ENCODE data around the gene MCM3AP. TPM values are rescaled to one million over a fixed set of nuclear protein-coding genes. Genes with fewer than 3 reads are reported as not detected.

The MCM3AP gene
- 118 and 128 TPM in 2 replicates for total RNA-seq (2022)
- Bru-seq, nascent RNA, result percentile 79 among the genes with signal in this experiment
- percentile 91 among the genes with signal in this experiment for BruChase-seq, experiment 1, labeled RNA remaining after a 6-hour chase
- percentile 89 among the genes with signal in this experiment for BruChase-seq, experiment 2, labeled RNA remaining after a 2-hour chase
- long read RNA-seq, full-length matches to known transcripts, result 8 of 123 reads
- long read RNA-seq, partial matches to known transcripts, result 89 of 123 reads
- long read RNA-seq, other reads (novel, unspliced or antisense), result 26 of 123 reads

DNA sequence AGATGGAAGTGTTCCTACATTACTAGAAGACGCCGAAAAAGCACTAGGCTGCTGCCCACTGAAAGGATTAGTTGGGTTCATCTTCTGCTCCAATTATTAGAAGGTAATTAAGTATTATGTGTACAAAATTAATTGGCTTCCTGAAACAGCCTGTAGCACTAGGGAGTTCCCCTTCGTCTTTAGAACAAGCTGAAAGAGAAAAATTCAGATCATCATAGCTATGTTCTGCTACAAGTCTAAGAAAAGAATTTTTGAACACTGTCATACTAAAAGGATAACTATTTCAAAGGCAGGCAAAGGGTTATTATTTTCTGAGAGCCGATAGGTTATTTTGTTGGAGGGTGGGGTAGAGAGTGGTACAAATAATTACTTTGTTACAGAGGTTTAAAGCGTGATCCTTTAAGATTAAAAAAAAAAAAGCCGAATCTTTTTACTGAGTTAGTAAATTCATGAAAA lies at the start of gene MCM3AP:
Gene MCM3AP, minus strand, starts transcription at position 406 of the 456 bp plus-strand sequence. Its CDS starts 325 bp downstream, at position 81.
- Mint-ChIP-seq H3K9me3 (ENCODE audit: unreplicated experiment) (no peaks in the 10 kb centered on the region), H3K27ac (ENCODE audit: low read depth, unreplicated experiment) (peak within 1 kb of the TSS; percentile 74), H3K4me3 (ENCODE audit: unreplicated experiment) (peak within 1 kb of the TSS; percentile 82), H3K4me1 (ENCODE audit: insufficient read depth, unreplicated experiment) (peaks cover 15% of the 10 kb centered on the region), H3K27me3 (ENCODE audit: insufficient read depth, unreplicated experiment) (no peaks in the 10 kb centered on the region), H3K36me3 (ENCODE audit: insufficient read depth, unreplicated experiment) (peaks cover 79% of the 10 kb centered on the region)
- TSS peak; percentile 53 for BruUV-seq (replicated peaks)
- ChIA-PET POLR2A (interaction anchor here (0.6 to 3.5 kb wide), 17 partner anchors 10 to 349 kb away, joined by 3 to 20 read pairs (median 4); partner anchors contain the start of gene C21orf58), CTCF (interaction anchor here (0.5 to 1.6 kb wide), 5 partner anchors 11 to 368 kb away, joined by 3 to 11 read pairs (median 3); no protein-coding TSS in a partner anchor)
- no peak for DNase-seq (ENCODE audit: unreplicated experiment)
- TF ChIP-seq, protein P1, sequence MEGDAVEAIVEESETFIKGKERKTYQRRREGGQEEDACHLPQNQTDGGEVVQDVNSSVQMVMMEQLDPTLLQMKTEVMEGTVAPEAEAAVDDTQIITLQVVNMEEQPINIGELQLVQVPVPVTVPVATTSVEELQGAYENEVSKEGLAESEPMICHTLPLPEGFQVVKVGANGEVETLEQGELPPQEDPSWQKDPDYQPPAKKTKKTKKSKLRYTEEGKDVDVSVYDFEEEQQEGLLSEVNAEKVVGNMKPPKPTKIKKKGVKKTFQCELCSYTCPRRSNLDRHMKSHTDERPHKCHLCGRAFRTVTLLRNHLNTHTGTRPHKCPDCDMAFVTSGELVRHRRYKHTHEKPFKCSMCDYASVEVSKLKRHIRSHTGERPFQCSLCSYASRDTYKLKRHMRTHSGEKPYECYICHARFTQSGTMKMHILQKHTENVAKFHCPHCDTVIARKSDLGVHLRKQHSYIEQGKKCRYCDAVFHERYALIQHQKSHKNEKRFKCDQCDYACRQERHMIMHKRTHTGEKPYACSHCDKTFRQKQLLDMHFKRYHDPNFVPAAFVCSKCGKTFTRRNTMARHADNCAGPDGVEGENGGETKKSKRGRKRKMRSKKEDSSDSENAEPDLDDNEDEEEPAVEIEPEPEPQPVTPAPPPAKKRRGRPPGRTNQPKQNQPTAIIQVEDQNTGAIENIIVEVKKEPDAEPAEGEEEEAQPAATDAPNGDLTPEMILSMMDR (IDR thresholded peaks at IDR 0.05; ENCODE audit: unreplicated experiment), result no peak
- intact Hi-C loops (cut with micrococcal nuclease), result no loop called here

- no TSS peak for BruUV-seq (replicated peaks)
- Mint-ChIP-seq H3K4me1 (ENCODE audit: insufficient read depth, unreplicated experiment) (no peaks in the 10 kb centered on the region), H3K27me3 (ENCODE audit: insufficient read depth, unreplicated experiment) (no peaks in the 10 kb centered on the region), H3K27ac (ENCODE audit: low read depth, unreplicated experiment) (no peak overlapping the region), H3K9me3 (ENCODE audit: unreplicated experiment) (no peaks in the 10 kb centered on the region), H3K4me3 (ENCODE audit: unreplicated experiment) (no peak overlapping the region), H3K36me3 (ENCODE audit: insufficient read depth, unreplicated experiment) (peaks cover 82% of the 10 kb centered on the region)
- CTCF ChIA-PET, result interaction anchor here (3.0 kb wide), 1 partner anchor 9 kb away, joined by 9 read pairs; a partner anchor contains a TSS
- intact Hi-C loops (cut with micrococcal nuclease), result no loop called here
- POLR2A ChIA-PET, result interaction anchor here (1.2 kb wide), 1 partner anchor 9 kb away, joined by 7 read pairs; no protein-coding TSS in a partner anchor
- TF ChIP-seq, protein P1 (IDR thresholded peaks at IDR 0.05; ENCODE audit: unreplicated experiment), result no peak
- DNase-seq (ENCODE audit: unreplicated experiment), result no peak
These were observed 49.1 kb upstream of the MCM3AP start for GRCh38 chr21:46334351-46335140.

GRCh38 chr21:46329796-46330195 lies 44.4 kb upstream of the MCM3AP start:
- intact Hi-C loops (cut with micrococcal nuclease), result no loop called here
- Mint-ChIP-seq H3K36me3 (ENCODE audit: insufficient read depth, unreplicated experiment) (peaks cover 75% of the 10 kb centered on the region), H3K4me3 (ENCODE audit: unreplicated experiment) (no peak overlapping the region), H3K9me3 (ENCODE audit: unreplicated experiment) (no peaks in the 10 kb centered on the region), H3K27ac (ENCODE audit: low read depth, unreplicated experiment) (no peak overlapping the region), H3K4me1 (ENCODE audit: insufficient read depth, unreplicated experiment) (peaks cover 12% of the 10 kb centered on the region), H3K27me3 (ENCODE audit: insufficient read depth, unreplicated experiment) (no peaks in the 10 kb centered on the region)
- no peak for DNase-seq (ENCODE audit: unreplicated experiment)
- TF ChIP-seq, protein P1 (IDR thresholded peaks at IDR 0.05; ENCODE audit: unreplicated experiment), result no peak
- no TSS peak for BruUV-seq (replicated peaks)
- POLR2A ChIA-PET, result no interaction called here
- CTCF ChIA-PET, result interaction anchor here (0.6 kb wide), 1 partner anchor 125 kb away, joined by 3 read pairs; no protein-coding TSS in a partner anchor

- ChIA-PET POLR2A (no interaction called here), CTCF (no interaction called here)
- DNase-seq (ENCODE audit: unreplicated experiment), result no peak
- H3K27me3 Mint-ChIP-seq (ENCODE audit: insufficient read depth, unreplicated experiment), result no peaks in the 10 kb centered on the region
- H3K9me3 Mint-ChIP-seq (ENCODE audit: unreplicated experiment), result no peaks in the 10 kb centered on the region
- intact Hi-C loops (cut with micrococcal nuclease), result no loop called here
- peaks cover 12% of the 10 kb centered on the region for H3K4me1 Mint-ChIP-seq (ENCODE audit: insufficient read depth, unreplicated experiment)
- peaks cover 61% of the 10 kb centered on the region for H3K36me3 Mint-ChIP-seq (ENCODE audit: insufficient read depth, unreplicated experiment)
- no peak overlapping the region for H3K4me3 Mint-ChIP-seq (ENCODE audit: unreplicated experiment)
- no TSS peak for BruUV-seq (replicated peaks)
- TF ChIP-seq, protein P1 (IDR thresholded peaks at IDR 0.05; ENCODE audit: unreplicated experiment), result no peak
- no peak overlapping the region for H3K27ac Mint-ChIP-seq (ENCODE audit: low read depth, unreplicated experiment)
These were observed 42.7 kb upstream of the MCM3AP start for GRCh38 chr21:46328151-46328550.
